IPS-15b (cell line): ENCODE results near the gene BTBD2.

ENCODE experiments used
- H3K27me3 ChIP-seq: one replicate; pipeline ENCODE4 v1.6.1; 2013; ENCODE audit warnings: low read length; ENCODE audit not compliant: control insufficient read depth, insufficient read depth
- H3K36me3 ChIP-seq: one replicate; pipeline ENCODE4 v1.6.1; 2013; ENCODE audit warnings: low read length; ENCODE audit not compliant: control insufficient read depth, insufficient read depth
- H3K4me1 ChIP-seq: one replicate; pipeline ENCODE4 v1.6.1; 2013; ENCODE audit warnings: mild to moderate bottlenecking, low read length; ENCODE audit not compliant: control insufficient read depth, insufficient read depth
- H3K4me3 ChIP-seq: one replicate; pipeline ENCODE4 v1.5.1; 2013; ENCODE audit warnings: low read depth, low read length
- H3K9ac ChIP-seq: one replicate; pipeline ENCODE4 v1.6.1; 2013; ENCODE audit warnings: low read depth, mild to moderate bottlenecking, low read length
- H3K9me3 ChIP-seq: one replicate; pipeline ENCODE4 v1.6.1; 2013; ENCODE audit warnings: mild to moderate bottlenecking, low read length; ENCODE audit not compliant: control insufficient read depth, insufficient read depth

Gene BTBD2

GRCh38 chr19:2057484-2058469 is 42.3 kb upstream of the BTBD2 start:
- no peak overlapping the region for H3K9ac ChIP-seq
- H3K27me3 ChIP-seq, result no peaks in the 10 kb centered on the region
- no peak overlapping the region for H3K4me3 ChIP-seq
- H3K9me3 ChIP-seq, result no peaks in the 10 kb centered on the region
- peaks cover 6% of the 10 kb centered on the region for H3K4me1 ChIP-seq
- H3K36me3 ChIP-seq, result no peaks in the 10 kb centered on the region

- H3K4me3 ChIP-seq, result no peak overlapping the region
- H3K9me3 ChIP-seq, result no peaks in the 10 kb centered on the region
- H3K4me1 ChIP-seq, result peaks cover 2% of the 10 kb centered on the region
- H3K9ac ChIP-seq, result no peak overlapping the region
- H3K36me3 ChIP-seq, result no peaks in the 10 kb centered on the region
- no peaks in the 10 kb centered on the region for H3K27me3 ChIP-seq
These were observed 41.3 kb upstream of the BTBD2 start for GRCh38 chr19:2056837-2057192.

- no peaks in the 10 kb centered on the region for H3K27me3 ChIP-seq
- H3K9ac ChIP-seq, result no peak overlapping the region
- H3K4me1 ChIP-seq, result peaks cover 2% of the 10 kb centered on the region
- no peaks in the 10 kb centered on the region for H3K36me3 ChIP-seq
- H3K4me3 ChIP-seq, result no peak overlapping the region
- H3K9me3 ChIP-seq, result no peaks in the 10 kb centered on the region
These were observed 40.7 kb upstream of the BTBD2 start for GRCh38 chr19:2055931-2056836.

GRCh38 chr19:2054763-2055162 is 39.2 kb upstream of the BTBD2 start:
- Histone ChIP-seq H3K9me3 (no peaks in the 10 kb centered on the region), H3K4me3 (no peak overlapping the region), H3K9ac (no peak overlapping the region), H3K4me1 (peaks cover 2% of the 10 kb centered on the region), H3K27me3 (no peaks in the 10 kb centered on the region), H3K36me3 (peaks cover under 1% of the 10 kb centered on the region)

- peaks cover 2% of the 10 kb centered on the region for H3K4me1 ChIP-seq
- peaks cover 10% of the 10 kb centered on the region for H3K36me3 ChIP-seq
- H3K4me3 ChIP-seq, result no peak overlapping the region
- no peak overlapping the region for H3K9ac ChIP-seq
- no peaks in the 10 kb centered on the region for H3K27me3 ChIP-seq
- H3K9me3 ChIP-seq, result no peaks in the 10 kb centered on the region
These were observed 38.3 kb upstream of the BTBD2 start for GRCh38 chr19:2053601-2054389.

GRCh38 chr19:2051773-2052704 is 36.5 kb upstream of the BTBD2 start:
- Histone ChIP-seq H3K27me3 (no peaks in the 10 kb centered on the region), H3K4me3 (peak overlapping the region; percentile 60), H3K4me1 (peaks cover 2% of the 10 kb centered on the region), H3K9me3 (no peaks in the 10 kb centered on the region), H3K9ac (no peak overlapping the region), H3K36me3 (peaks cover 15% of the 10 kb centered on the region)

- H3K27me3 ChIP-seq, result no peaks in the 10 kb centered on the region
- no peaks in the 10 kb centered on the region for H3K9me3 ChIP-seq
- H3K9ac ChIP-seq, result peak within 1 kb of the TSS; percentile 85
- H3K4me3 ChIP-seq, result peak within 1 kb of the TSS; percentile 79
- H3K4me1 ChIP-seq, result no peaks in the 10 kb centered on the region
- H3K36me3 ChIP-seq, result peaks cover 21% of the 10 kb centered on the region
These were observed 35.7 kb upstream of the BTBD2 start, which contains the start of gene MKNK2 for GRCh38 chr19:2050991-2051772. MKNK2 (minus strand) TSS chr19:2051244; CDS start chr19:2050851, 393 bp downstream.

GRCh38 chr19:2050349-2050990 is 35.0 kb upstream of the BTBD2 start:
- no peaks in the 10 kb centered on the region for H3K9me3 ChIP-seq
- no peaks in the 10 kb centered on the region for H3K27me3 ChIP-seq
- H3K36me3 ChIP-seq, result peaks cover 29% of the 10 kb centered on the region
- peak overlapping the region; percentile 85 for H3K9ac ChIP-seq
- H3K4me1 ChIP-seq, result no peaks in the 10 kb centered on the region
- H3K4me3 ChIP-seq, result peak overlapping the region; percentile 79

GRCh38 chr19:2049741-2050348 is 34.3 kb upstream of the BTBD2 start:
- Histone ChIP-seq H3K9ac (peak overlapping the region; percentile 85), H3K4me1 (no peaks in the 10 kb centered on the region), H3K27me3 (no peaks in the 10 kb centered on the region), H3K4me3 (peak overlapping the region; percentile 79), H3K9me3 (no peaks in the 10 kb centered on the region), H3K36me3 (peaks cover 32% of the 10 kb centered on the region)
